H1 (cell line): ENCODE measurements around the gene PDE4D. TPM values are rescaled to one million over a fixed set of nuclear protein-coding genes. Genes with fewer than 3 reads are reported as not detected.
A peak's percentile ranks its signal among the peaks of the same experiment; 100 is the strongest.

Experiments used
- CTCF ChIA-PET: fragments of 300-600 bp; sonication (Branson Sonifier 250); formaldehyde crosslinking; loops from one replicate; lab custom pipeline; 2021; ENCODE audit not compliant: partially characterized antibody; lab: Charles Lee
- POLR2A ChIA-PET: fragments of 300-600 bp; sonication (Branson Sonifier 250); formaldehyde crosslinking; loops from one replicate; lab custom pipeline; 2021; ENCODE audit warnings: inconsistent platforms; ENCODE audit not compliant: partially characterized antibody; lab: Charles Lee
- DNase-seq, 2 experiments: peaks; one replicate each; pipeline versions ENCODE4 v3.0.0 to v3.0.0-alpha.2; 2010 to 2022; ENCODE audit warnings: low spot score in 2 of 2, low read depth in 1 of 2, mixed read lengths in 1 of 2
- FAIRE-seq: peaks from 2 replicates; lab custom pipeline; 2011; peaks lifted over from hg19 to GRCh38; lab: Jason Lieb, UNC
- H2AFZ ChIP-seq: 2 replicates; pipeline ENCODE4 v1.8.1; 2012; ENCODE audit warnings: low read length, inconsistent platforms
- H2AK5ac ChIP-seq: 2 replicates; pipeline ENCODE4 v1.6.1; 2013; ENCODE audit warnings: low read depth, low read length
- H2BK120ac ChIP-seq: replicated peaks from 2 replicates; pipeline ENCODE3; 2013; ENCODE audit warnings: low read depth, low read length, inconsistent platforms
- H2BK12ac ChIP-seq: 2 replicates; pipeline ENCODE4 v1.6.1; 2013; ENCODE audit warnings: low read depth, low read length
- H2BK15ac ChIP-seq: 2 replicates; pipeline ENCODE4 v1.6.1; 2013; ENCODE audit warnings: low read length
- H2BK20ac ChIP-seq: 2 replicates; pipeline ENCODE4 v1.6.1; 2013; ENCODE audit warnings: low read length
- H2BK5ac ChIP-seq: 2 replicates; pipeline ENCODE4 v1.6.1; 2013; ENCODE audit warnings: low read depth, low read length
- H3K14ac ChIP-seq: 2 replicates; pipeline ENCODE4 v1.6.1; 2013; ENCODE audit warnings: inconsistent platforms; ENCODE audit not compliant: insufficient read length
- H3K18ac ChIP-seq: 2 replicates; pipeline ENCODE4 v1.6.1; 2013; ENCODE audit warnings: low read length; ENCODE audit errors: extremely low read depth
- H3K23ac ChIP-seq: 2 replicates; pipeline ENCODE4 v1.6.1; 2013; ENCODE audit warnings: inconsistent platforms; ENCODE audit not compliant: insufficient read length
- H3K23me2 ChIP-seq: 2 replicates; pipeline ENCODE4 v1.6.1; 2013; ENCODE audit warnings: low read depth, low read length
- H3K27ac ChIP-seq: 2 replicates; pipeline ENCODE4 v1.6.1; 2011; ENCODE audit warnings: low read depth, low read length, inconsistent platforms
- H3K27me3 ChIP-seq, 4 experiments: replicated peaks in 1 of 4; 1 replicate in 1 of 4; 2 replicates in 3 of 4; pipeline versions ENCODE4 v1.6.1 to v1.8.1; 2011 to 2013; ENCODE audit warnings: low read length in 3 of 4, mild to moderate bottlenecking in 3 of 4, inconsistent platforms in 2 of 4, mixed read lengths in 2 of 4, moderate library complexity in 1 of 4; ENCODE audit not compliant: control insufficient read depth in 3 of 4, insufficient read depth in 3 of 4; ENCODE audit errors: extremely low read depth in 1 of 4
- H3K36me3 ChIP-seq, 4 experiments: 2 replicates each; pipeline versions ENCODE4 v1.6.1 to v1.8.1; 2011 to 2013; ENCODE audit warnings: mild to moderate bottlenecking in 4 of 4, low read length in 3 of 4, moderate library complexity in 2 of 4, control low read depth in 1 of 4, inconsistent platforms in 1 of 4; ENCODE audit not compliant: insufficient read depth in 4 of 4, control insufficient read depth in 2 of 4
- H3K4ac ChIP-seq: replicated peaks from 2 replicates; pipeline ENCODE3; 2013; ENCODE audit warnings: low read length, low read depth, mixed read lengths, inconsistent platforms; ENCODE audit not compliant: insufficient read length
- H3K4me1 ChIP-seq, 4 experiments: replicated peaks in 1 of 4; 1 replicate in 1 of 4; 2 replicates in 3 of 4; pipeline versions ENCODE4 v1.6.1 to v1.8.1; 2011 to 2013; ENCODE audit warnings: low read length in 3 of 4, inconsistent platforms in 2 of 4, mixed read lengths in 1 of 4; ENCODE audit not compliant: insufficient read depth in 4 of 4, control insufficient read depth in 3 of 4
- H3K4me2 ChIP-seq, 2 experiments: 2 replicates each; pipeline versions ENCODE4 v1.6.1 to v1.8.1; 2011 to 2013; ENCODE audit warnings: low read depth in 2 of 2, low read length in 2 of 2, control low read depth in 1 of 2, inconsistent platforms in 1 of 2, mild to moderate bottlenecking in 1 of 2; ENCODE audit not compliant: insufficient read depth in 1 of 2
- H3K4me3 ChIP-seq, 4 experiments: fragments of 200-600, 300-600 bp in 1 of 4; sonication (generic), shearing (Covaris generic), sonication (Bioruptor Twin) in 1 of 4; 2 replicates each; pipeline versions ENCODE4 v1.5.1 to v1.8.1; 2011 to 2016; ENCODE audit warnings: low read length in 4 of 4, low read depth in 3 of 4, control low read depth in 2 of 4, inconsistent platforms in 2 of 4, mild to moderate bottlenecking in 2 of 4, mixed read lengths in 1 of 4, moderate library complexity in 1 of 4; ENCODE audit not compliant: insufficient read depth in 2 of 4; ENCODE audit errors: extremely low read depth in 1 of 4
- H3K56ac ChIP-seq: replicated peaks from 2 replicates; pipeline ENCODE3; 2013; ENCODE audit warnings: low read depth, mild to moderate bottlenecking, mixed read lengths, low read length, inconsistent platforms; ENCODE audit not compliant: insufficient read length
- H3K79me1 ChIP-seq: 2 replicates; pipeline ENCODE4 v1.6.1; 2013; ENCODE audit warnings: low read depth, low read length, control low read depth
- H3K79me2 ChIP-seq, 2 experiments: 2 replicates each; pipeline versions ENCODE4 v1.6.1 to v1.8.1; 2012 to 2013; ENCODE audit warnings: low read length in 2 of 2, mild to moderate bottlenecking in 2 of 2, inconsistent platforms in 1 of 2; ENCODE audit not compliant: insufficient read depth in 2 of 2, control insufficient read depth in 1 of 2
- H3K9ac ChIP-seq, 4 experiments: replicated peaks in 1 of 4; 1 replicate in 1 of 4; 2 replicates in 3 of 4; pipeline versions ENCODE4 v1.6.1 to v1.8.1; 2011 to 2013; ENCODE audit warnings: low read depth in 3 of 4, low read length in 3 of 4, control low read depth in 2 of 4, mild to moderate bottlenecking in 2 of 4, moderate library complexity in 2 of 4, inconsistent platforms in 1 of 4; ENCODE audit errors: extremely low read depth in 1 of 4
- H3K9me3 ChIP-seq, 2 experiments: 2 replicates each; pipeline versions ENCODE4 v1.6.1 to v1.8.1; 2012 to 2013; ENCODE audit warnings: mild to moderate bottlenecking in 2 of 2, moderate library complexity in 2 of 2, control low read depth in 1 of 2, inconsistent platforms in 1 of 2, low read depth in 1 of 2, low read length in 1 of 2, mixed read lengths in 1 of 2; ENCODE audit not compliant: insufficient read depth in 2 of 2
- H4K20me1 ChIP-seq, 2 experiments: replicated peaks in 1 of 2; 2 replicates each; pipeline versions ENCODE3 to v1.8.1; 2011 to 2013; ENCODE audit warnings: inconsistent platforms in 2 of 2, low read length in 2 of 2, mild to moderate bottlenecking in 1 of 2; ENCODE audit not compliant: insufficient read depth in 2 of 2, control insufficient read depth in 1 of 2
- H4K5ac ChIP-seq: 2 replicates; pipeline ENCODE4 v1.6.1; 2013; ENCODE audit warnings: low read length, low read depth, mixed read lengths, inconsistent platforms; ENCODE audit not compliant: insufficient read length
- H4K8ac ChIP-seq: 2 replicates; pipeline ENCODE4 v1.8.0; 2013; ENCODE audit warnings: mild to moderate bottlenecking, moderate library complexity, low read length, inconsistent platforms; ENCODE audit not compliant: insufficient read depth; ENCODE audit errors: extremely low read depth
- H4K91ac ChIP-seq: replicated peaks from 2 replicates; pipeline ENCODE3; 2013; ENCODE audit warnings: low read length, mixed read lengths, inconsistent platforms; ENCODE audit not compliant: insufficient read length
- CBX5 ChIP-seq: fragments of 300-800, 300-1000 bp; sonication (generic); IDR thresholded peaks from 2 replicates; pipeline ENCODE4 v1.7.1; 2016; ENCODE audit warnings: antibody characterized with exemption, low read length, low read depth
- CTBP2 ChIP-seq: IDR thresholded peaks from 2 replicates; pipeline ENCODE4 v1.7.0; 2011; ENCODE audit warnings: borderline replicate concordance, mild to moderate bottlenecking, moderate library complexity, mixed read lengths, low read length; ENCODE audit not compliant: insufficient read depth, insufficient read length
- GABPA ChIP-seq: IDR thresholded peaks from 2 replicates; pipeline ENCODE4 v1.6.1; 2011; ENCODE audit warnings: mild to moderate bottlenecking, low read length, moderate library complexity, borderline replicate concordance; ENCODE audit not compliant: insufficient read depth
- JUN ChIP-seq: IDR thresholded peaks from 2 replicates; pipeline ENCODE4 v1.6.1; 2011; ENCODE audit warnings: low read depth, mild to moderate bottlenecking, improper control_type of control experiment, low read length
- JUND ChIP-seq: IDR thresholded peaks from 2 replicates; pipeline ENCODE4 v1.6.1; 2011; ENCODE audit warnings: mild to moderate bottlenecking, improper control_type of control experiment, low read length
- KDM5A ChIP-seq: fragments of 200-600 bp; IDR thresholded peaks from 2 replicates; pipeline ENCODE4 v1.7.1; 2012; ENCODE audit warnings: mild to moderate bottlenecking, low read length, inconsistent platforms, mixed read lengths
- MAX ChIP-seq: IDR thresholded peaks from 2 replicates; pipeline ENCODE4 v1.6.1; 2012; ENCODE audit warnings: inconsistent platforms
- POLR2A ChIP-seq, 2 experiments: IDR thresholded peaks; 1 replicate in 1 of 2; 2 replicates in 1 of 2; pipeline ENCODE4 v1.6.1; 2011; ENCODE audit warnings: low read depth in 2 of 2, low read length in 2 of 2, mild to moderate bottlenecking in 2 of 2; ENCODE audit errors: control extremely low read depth in 1 of 2
- SIRT6 ChIP-seq: IDR thresholded peaks from one replicate; pipeline ENCODE4 v1.7.1; 2012; ENCODE audit warnings: low read length, inconsistent platforms
- SP1 ChIP-seq: IDR thresholded peaks from 2 replicates; pipeline ENCODE4 v1.6.1; 2011; ENCODE audit warnings: low read depth, low read length
- SP4 ChIP-seq: IDR thresholded peaks from 2 replicates; pipeline ENCODE4 v1.6.1; 2012; ENCODE audit warnings: low read length, inconsistent platforms
- TAF7 ChIP-seq: optimal IDR thresholded peaks from 2 replicates; pipeline ENCODE3; 2011; ENCODE audit warnings: low read depth, mild to moderate bottlenecking, inconsistent platforms, low read length, moderate library complexity, borderline replicate concordance
- TBP ChIP-seq: IDR thresholded peaks from 2 replicates; pipeline ENCODE4 v1.6.1; 2011; ENCODE audit warnings: low read depth, low read length, improper control_type of control experiment
- TCF12 ChIP-seq: IDR thresholded peaks from 2 replicates; pipeline ENCODE4 v1.6.1; 2011; ENCODE audit warnings: low read depth, mild to moderate bottlenecking, low read length
- WGBS, 2 experiments: shearing (Covaris generic) in 1 of 2; methylation state at CpG; one replicate each; pipeline versions ENCODE4 v1.1.6 to v1.1.7; 2013 to 2015; ENCODE audit warnings: low lambda C conversion rate in 2 of 2, mixed read lengths in 2 of 2, inconsistent platforms in 1 of 2, low coverage in 1 of 2, missing lambda C conversion rate in 1 of 2; ENCODE audit not compliant: insufficient replicate concordance in 2 of 2, insufficient coverage in 1 of 2, insufficient read length in 1 of 2; ENCODE audit errors: extremely low coverage in 1 of 2, missing lambda C conversion rate in 1 of 2; 5-methylcytosine and 5-hydroxymethylcytosine counted together
- polyA plus RNA-seq, 7 experiments: library from polyadenylated mRNA; depleted of rRNA in 3 of 7; stranded (reverse) in 5 of 7; unstranded in 2 of 7; fragments of >200 nt in 5 of 7; fragments of 200-250 nt in 2 of 7; gene quantifications; 1 replicate in 5 of 7; 2 replicates in 1 of 7; 4 replicates in 1 of 7; pipeline versions ENCODE4 v1.2.1 to v1.2.3, GENCODE V29; 2011 to 2013; ENCODE audit warnings: missing spikeins in 2 of 7, mixed read lengths in 2 of 7
- total RNA-seq: library from RNA; stranded (reverse); fragmentation: NEBNext Ultra II Directional; extraction: Animal tissue kit (Norgen Biotek cat#: 25700); gene quantifications from 2 replicates; pipeline ENCODE4 v1.2.1, GENCODE V29; 2021
- TF ChIP-seq, protein P1 (sequence below): IDR thresholded peaks from 2 replicates; pipeline ENCODE4 v1.6.1; 2011; ENCODE audit warnings: low read length, improper control_type of control experiment

Gene PDE4D
- total and polyA plus RNA-seq, 2 of the 8 experiments (the other 6 are each of a cell fraction or from before 2014, with no cell fraction given) = 2.3 to 3.7 TPM

- H4K91ac ChIP-seq = no peak overlapping the region
- ChIA-PET CTCF (interaction anchor here (0.9 to 1.6 kb wide), 3 partner anchors 19 to 263 kb away, joined by 3 read pairs; no protein-coding TSS in a partner anchor), POLR2A (no interaction called here)
- no peaks in the 10 kb centered on the region for H3K79me1 ChIP-seq
- 37% methylated on average over 1 of the region's 1 CpG; no CpG with 5 or more reads in 1 of the 2 experiments for WGBS, 2 experiments
- H3K4me2 ChIP-seq = peak overlapping the region; percentile 91 to 99; a peak in 3 of 4 replicates
- peak overlapping the region; percentile 30 to 62 (median 50); a peak in 5 of 8 replicates for H3K4me3 ChIP-seq
- H2BK15ac ChIP-seq = no peak overlapping the region
- peaks cover 0 to 4% (median 0%) of the 10 kb centered on the region in 4 experiments; a peak in 2 of 7 replicates for H3K4me1 ChIP-seq
- no peak overlapping the region for H3K9ac ChIP-seq
- DNase-seq = no peak
- H2BK5ac ChIP-seq = no peak overlapping the region
- no peak overlapping the region for H2BK120ac ChIP-seq
- H4K20me1 ChIP-seq = no peaks in the 10 kb centered on the region
- H3K23me2 ChIP-seq = peaks cover 8% of the 10 kb centered on the region
- no peaks in the 10 kb centered on the region for H3K79me2 ChIP-seq
- no peak overlapping the region for H3K14ac ChIP-seq
- no peak overlapping the region for H4K8ac ChIP-seq
- no peak overlapping the region for H3K18ac ChIP-seq
- no peak overlapping the region for H4K5ac ChIP-seq
- H3K23ac ChIP-seq = no peak overlapping the region
- no peaks in the 10 kb centered on the region for H3K9me3 ChIP-seq
- no peak for FAIRE-seq
- H2AFZ ChIP-seq = peak overlapping the region; percentile 100; the same call in 1 of the 2 replicates
- no peak overlapping the region for H3K56ac ChIP-seq
- H3K27ac ChIP-seq = no peak overlapping the region
- H3K4ac ChIP-seq = no peak overlapping the region
- H2AK5ac ChIP-seq = no peak overlapping the region
- H3K36me3 ChIP-seq = no peaks in the 10 kb centered on the region
- H2BK20ac ChIP-seq = no peak overlapping the region
- H3K27me3 ChIP-seq = peaks cover 4 to 16% (median 13%) of the 10 kb centered on the region in 4 experiments; a peak in 6 of 7 replicates
- no peak overlapping the region for H2BK12ac ChIP-seq
- TF ChIP-seq MAX = no peak
- no peak for TF ChIP-seq TCF12
- TF ChIP-seq SP4 = no peak
- TF ChIP-seq KDM5A = no peak
- no peak for TF ChIP-seq JUN
- no peak for TF ChIP-seq POLR2A (IDR thresholded peaks at IDR 0.05; ENCODE audit: control extremely low read depth in 1 of 2, low read depth in 2 of 2, low read length in 2 of 2)
- no peak for TF ChIP-seq SP1
- no peak for TF ChIP-seq TAF7
- TF ChIP-seq GABPA = no peak
- TF ChIP-seq JUND = no peak
- no peak for TF ChIP-seq SIRT6
- no peak for TF ChIP-seq CBX5
- no peak for TF ChIP-seq TBP
- TF ChIP-seq, protein P1, sequence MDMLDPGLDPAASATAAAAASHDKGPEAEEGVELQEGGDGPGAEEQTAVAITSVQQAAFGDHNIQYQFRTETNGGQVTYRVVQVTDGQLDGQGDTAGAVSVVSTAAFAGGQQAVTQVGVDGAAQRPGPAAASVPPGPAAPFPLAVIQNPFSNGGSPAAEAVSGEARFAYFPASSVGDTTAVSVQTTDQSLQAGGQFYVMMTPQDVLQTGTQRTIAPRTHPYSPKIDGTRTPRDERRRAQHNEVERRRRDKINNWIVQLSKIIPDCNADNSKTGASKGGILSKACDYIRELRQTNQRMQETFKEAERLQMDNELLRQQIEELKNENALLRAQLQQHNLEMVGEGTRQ = no peak
- no peak for TF ChIP-seq CTBP2
Observed at GRCh38 chr5:59769041-59769360, 124.5 kb downstream of the PDE4D start.
